B cell (primary cell): ENCODE measurements around the gene ZNF638. TPM values are rescaled to one million over a fixed set of nuclear protein-coding genes. Genes with fewer than 3 reads are reported as not detected.

Experiments
- ATAC-seq: fragments of 200-7000 bp; cut with Tn5 transposase; one replicate; pipeline ENCODE4 v1.10.0; 2021; ENCODE audit warnings: low read depth, mild to moderate bottlenecking, moderate number of reproducible peaks, moderate library complexity
- CTCF ChIA-PET: fragments of 350-600 bp; sonication (Branson Sonifier 250); formaldehyde crosslinking; loops from one replicate; lab custom pipeline; 2021; ENCODE audit warnings: antibody characterized with exemption, inconsistent platforms; lab: Charles Lee
- POLR2A ChIA-PET: fragments of 350-600 bp; sonication (Branson Sonifier 250); formaldehyde crosslinking; loops from one replicate; lab custom pipeline; 2021; ENCODE audit warnings: antibody characterized with exemption; lab: Charles Lee
- DNase-seq: peaks from one replicate; pipeline ENCODE4 v3.0.0; 2013
- H2AFZ ChIP-seq: 2 replicates; pipeline ENCODE4 v1.6.1; 2012; ENCODE audit warnings: mild to moderate bottlenecking, low read depth, low read length; ENCODE audit not compliant: insufficient read depth, poor library complexity, severe bottlenecking
- H3K27ac ChIP-seq, 2 donors: 1 replicate in 1 of 2; 2 replicates in 1 of 2; pipeline ENCODE4 v1.5.1; 2012 to 2013; ENCODE audit warnings: low read length in 2 of 2, mild to moderate bottlenecking in 2 of 2, moderate library complexity in 1 of 2
- H3K27me3 ChIP-seq, 4 experiments: fragments of 200-600 bp in 1 of 4; sonication (generic) in 1 of 4; replicated peaks in 1 of 4; 1 replicate in 2 of 4; 2 replicates in 2 of 4; pipeline versions ENCODE4 v1.6.1 to v1.7.0; 2013 to 2016; ENCODE audit warnings: low read length in 3 of 4, mild to moderate bottlenecking in 2 of 4, mixed read lengths in 1 of 4, moderate library complexity in 1 of 4; ENCODE audit not compliant: insufficient read depth in 4 of 4, control insufficient read depth in 3 of 4; ENCODE audit errors: control extremely low read depth in 1 of 4
- H3K36me3 ChIP-seq, 2 experiments: replicated peaks in 1 of 2; 1 replicate in 1 of 2; 2 replicates in 1 of 2; pipeline versions ENCODE4 v1.6.1 to v1.7.1; 2013; ENCODE audit warnings: low read length in 1 of 2; ENCODE audit not compliant: insufficient read depth in 2 of 2, control insufficient read depth in 1 of 2; ENCODE audit errors: control extremely low read depth in 1 of 2, extremely low read depth in 1 of 2
- H3K4me1 ChIP-seq, 2 donors: fragments of 200-600 bp in 1 of 2; sonication (generic) in 1 of 2; 1 replicate in 1 of 2; 2 replicates in 1 of 2; pipeline versions ENCODE4 v1.5.1 to v1.6.1; 2013 to 2017; ENCODE audit warnings: low read length in 2 of 2; ENCODE audit not compliant: control insufficient read depth in 2 of 2, insufficient read depth in 2 of 2
- H3K4me2 ChIP-seq: replicated peaks from 2 replicates; pipeline ENCODE3; 2012; ENCODE audit warnings: mild to moderate bottlenecking, low read depth, low read length; ENCODE audit not compliant: poor library complexity, severe bottlenecking
- H3K4me3 ChIP-seq, 5 experiments: fragments of 200-600 bp in 1 of 5; sonication (generic) in 1 of 5; 1 replicate in 3 of 5; 2 replicates in 2 of 5; pipeline versions ENCODE4 v1.5.1 to v1.7.0; 2011 to 2016; ENCODE audit warnings: low read length in 4 of 5, mild to moderate bottlenecking in 4 of 5, low read depth in 2 of 5, control low read depth in 1 of 5, moderate library complexity in 1 of 5; ENCODE audit not compliant: insufficient read depth in 1 of 5; ENCODE audit errors: control extremely low read depth in 1 of 5, extremely low read depth in 1 of 5
- H3K79me2 ChIP-seq: fragments of 200-600 bp; sonication (generic); one replicate; pipeline ENCODE4 v1.6.0; 2016; ENCODE audit warnings: low read length; ENCODE audit not compliant: control insufficient read depth, insufficient read depth
- H3K9ac ChIP-seq: fragments of 200-600 bp; sonication (generic); 2 replicates; pipeline ENCODE4 v1.6.1; 2017; ENCODE audit warnings: mild to moderate bottlenecking, low read length, moderate library complexity
- H3K9me3 ChIP-seq, 3 donors: one replicate each; pipeline versions ENCODE4 v1.6.1 to v1.7.1; 2013; ENCODE audit warnings: low read length in 2 of 3; ENCODE audit not compliant: control insufficient read depth in 2 of 3, insufficient read depth in 1 of 3; ENCODE audit errors: control extremely low read depth in 1 of 3
- H4K20me1 ChIP-seq: 2 replicates; pipeline ENCODE4 v1.6.0; 2012; ENCODE audit warnings: mild to moderate bottlenecking, low read length; ENCODE audit not compliant: insufficient read depth, control insufficient read depth, poor library complexity, severe bottlenecking
- H3K27ac Mint-ChIP-seq: one replicate; pipeline ENCODE4 v1.8.0; 2021; ENCODE audit warnings: mixed read lengths
- H3K27me3 Mint-ChIP-seq: one replicate; pipeline ENCODE4 v1.8.0; 2021; ENCODE audit warnings: mixed read lengths
- H3K4me1 Mint-ChIP-seq: one replicate; pipeline ENCODE4 v1.8.0; 2021; ENCODE audit warnings: mixed read lengths
- H3K4me3 Mint-ChIP-seq: one replicate; pipeline ENCODE4 v1.8.0; 2021; ENCODE audit warnings: mixed read lengths
- H3K9me3 Mint-ChIP-seq: one replicate; pipeline ENCODE4 v1.8.0; 2022; ENCODE audit warnings: mixed read lengths; ENCODE audit not compliant: insufficient read depth
- CTCF ChIP-seq: fragments of 200-600 bp; IDR thresholded peaks from one replicate; pipeline ENCODE4 v1.8.0; 2022; ENCODE audit warnings: antibody characterized with exemption, mild to moderate bottlenecking
- EZH2 ChIP-seq: IDR thresholded peaks from 2 replicates; pipeline ENCODE4 v1.6.1; 2012; ENCODE audit warnings: borderline replicate concordance, low read depth, mild to moderate bottlenecking, moderate library complexity, low read length; ENCODE audit not compliant: insufficient read depth, poor library complexity, severe bottlenecking
- WGBS: methylation state at CpG from one replicate; pipeline ENCODE4 v1.1.5; 2013; ENCODE audit warnings: missing lambda C conversion rate; ENCODE audit not compliant: insufficient coverage; 5-methylcytosine and 5-hydroxymethylcytosine counted together
- intact Hi-C: fragments of 100-400 bp; cut with micrococcal nuclease; formaldehyde crosslinking; loops from one replicate; pipeline ENCODE4 v1.10.0; 2022
- polyA plus RNA-seq: library from polyadenylated mRNA; depleted of rRNA; stranded (reverse); fragments of >200 nt; gene quantifications from 2 replicates; pipeline ENCODE4 v1.2.3, GENCODE V29; 2012
- total RNA-seq, 2 donors: library from RNA; stranded (reverse); fragments of 120-200 nt in 1 of 2; gene quantifications; 1 replicate in 1 of 2; 2 replicates in 1 of 2; pipeline versions ENCODE4 v1.2.3 to v1.2.4, GENCODE V29; 2013 to 2022

The ZNF638 gene
- total and polyA plus RNA-seq, 2 donors (not counting 1 experiment from before 2014, with no cell fraction given), result 60.1 to 221 TPM

GRCh38 chr2:71370015-71370414 is 38.4 kb downstream of the ZNF638 start:
- H2AFZ ChIP-seq, result no peak overlapping the region
- CTCF ChIA-PET, result no interaction called here
- intact Hi-C loops, result loop anchor here (5.0 kb wide), 1 partner anchor 33 kb away; no protein-coding TSS in a partner anchor
- no peak for DNase-seq
- H3K4me2 ChIP-seq, result no peak overlapping the region
- H3K4me1 ChIP-seq, result no peaks in the 10 kb centered on the region
- no peak overlapping the region for H3K27ac ChIP-seq
- Mint-ChIP-seq H3K9me3 (no peaks in the 10 kb centered on the region), H3K4me1 (peaks cover 2% of the 10 kb centered on the region), H3K27ac (no peak overlapping the region), H3K4me3 (no peak overlapping the region), H3K27me3 (no peaks in the 10 kb centered on the region)
- peaks cover 10 to 50% of the 10 kb centered on the region in 2 experiments for H3K36me3 ChIP-seq
- TF ChIP-seq CTCF, result no peak
- no peak for TF ChIP-seq EZH2
- H3K9me3 ChIP-seq, result no peaks in the 10 kb centered on the region
- H3K27me3 ChIP-seq, result no peaks in the 10 kb centered on the region
- ATAC-seq, result no peak
- no peaks in the 10 kb centered on the region for H3K79me2 ChIP-seq
- POLR2A ChIA-PET, result no interaction called here
- H4K20me1 ChIP-seq, result peaks cover 8% of the 10 kb centered on the region
- WGBS, result no CpG with 5 or more reads among the region's 2 CpGs
- H3K9ac ChIP-seq, result no peak overlapping the region
- H3K4me3 ChIP-seq, result no peak overlapping the region

GRCh38 chr2:71372042-71372441 is 40.5 kb downstream of the ZNF638 start:
- TF ChIP-seq EZH2, result no peak
- TF ChIP-seq CTCF, result no peak
- Histone ChIP-seq H3K4me1 (no peaks in the 10 kb centered on the region), H3K9ac (no peak overlapping the region), H2AFZ (no peak overlapping the region), H3K4me2 (no peak overlapping the region), H3K79me2 (no peaks in the 10 kb centered on the region), H3K4me3 (no peak overlapping the region), H3K27ac (no peak overlapping the region), H3K27me3 (no peaks in the 10 kb centered on the region), H3K9me3 (no peaks in the 10 kb centered on the region), H3K36me3 (peaks cover 21 to 54% of the 10 kb centered on the region in 2 experiments), H4K20me1 (peaks cover 11% of the 10 kb centered on the region)
- intact Hi-C loops, result loop anchor here (5.0 kb wide), 1 partner anchor 35 kb away; no protein-coding TSS in a partner anchor
- CTCF ChIA-PET, result no interaction called here
- Mint-ChIP-seq H3K4me1 (peaks cover 2% of the 10 kb centered on the region), H3K27me3 (no peaks in the 10 kb centered on the region), H3K4me3 (no peak overlapping the region), H3K9me3 (no peaks in the 10 kb centered on the region), H3K27ac (no peak overlapping the region)
- ATAC-seq (no peak), DNase-seq (no peak)
- POLR2A ChIA-PET, result no interaction called here
- WGBS, result 100% methylated on average over 1 of the region's 1 CpG
